Measurements from ENCODE around the gene TCF7L2. TPM values are rescaled to one million over a fixed set of nuclear protein-coding genes. Genes with fewer than 3 reads are reported as not detected.

The TCF7L2 gene
- total and polyA plus RNA-seq, 2 donors, result 1.4 to 11.1 TPM

- Histone ChIP-seq H3K27ac (ENCODE audit: low read depth in 1 of 2, low read length in 1 of 2) (no peak overlapping the region), H3K4me1 (ENCODE audit: control insufficient read depth in 2 of 2, insufficient read depth in 2 of 2, low read length in 2 of 2) (peaks cover 0 to 5% of the 10 kb centered on the region in 2 donors)
- WGBS, result 96% methylated on average over 4 of the region's 4 CpGs
Observed at GRCh38 chr10:112999102-112999501, 49.1 kb downstream of the TCF7L2 start.

DNA sequence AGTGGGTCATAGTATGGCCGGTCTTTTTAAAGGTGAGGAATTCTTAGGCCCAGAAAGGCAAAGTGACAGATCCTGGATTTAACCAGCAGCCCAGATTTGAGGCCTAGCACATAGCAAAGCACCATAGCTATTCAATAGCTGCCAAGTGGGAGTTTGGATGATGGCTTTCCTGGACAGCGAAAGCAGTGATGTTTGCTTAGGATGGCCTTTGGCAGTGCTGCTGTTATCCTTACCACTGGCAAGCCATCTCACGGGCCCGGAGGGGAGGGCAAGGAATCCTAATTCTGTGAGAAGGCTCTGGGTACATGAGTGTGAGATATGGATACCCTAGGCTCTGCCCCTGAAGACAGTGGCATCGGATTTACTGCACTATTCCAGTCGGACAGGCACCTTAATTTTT lies 50.4 kb downstream of the TCF7L2 start:
- H3K27me3 ChIP-seq (ENCODE audit: control insufficient read depth in 2 of 2, insufficient read depth in 1 of 2, low read length in 1 of 2), result peaks cover 3 to 4% of the 10 kb centered on the region in 2 donors
- peaks cover 0 to 5% of the 10 kb centered on the region in 2 donors for H3K4me1 ChIP-seq (ENCODE audit: control insufficient read depth in 2 of 2, insufficient read depth in 2 of 2, low read length in 2 of 2)
- WGBS, result 98% methylated on average over 6 of the region's 6 CpGs
- H3K9me3 ChIP-seq (ENCODE audit: control insufficient read depth in 2 of 2, insufficient read depth in 1 of 2, low read length in 1 of 2), result no peaks in the 10 kb centered on the region
- no peaks in the 10 kb centered on the region for H3K36me3 ChIP-seq (ENCODE audit: control insufficient read depth in 2 of 2, insufficient read depth in 2 of 2, low read length in 1 of 2)
- H3K4me3 ChIP-seq (ENCODE audit: low read length in 2 of 2), result no peak overlapping the region
- H3K27ac ChIP-seq (ENCODE audit: low read depth in 1 of 2, low read length in 1 of 2), result peak overlapping the region in 1 of 2 donors; percentile 3
- no peak for DNase-seq (ENCODE audit: low read depth in 6 of 9, low spot score in 9 of 9)

More at GRCh38 chr10:112999102-112999501, 49.1 kb downstream of the TCF7L2 start:
- no peaks in the 10 kb centered on the region for H3K9me3 ChIP-seq (ENCODE audit: control insufficient read depth in 2 of 2, insufficient read depth in 1 of 2, low read length in 1 of 2)
- no peak for DNase-seq (ENCODE audit: low read depth in 6 of 9, low spot score in 9 of 9)
- H3K4me3 ChIP-seq (ENCODE audit: low read length in 2 of 2), result no peak overlapping the region
- peaks cover 0 to 2% of the 10 kb centered on the region in 2 donors for H3K27me3 ChIP-seq (ENCODE audit: control insufficient read depth in 2 of 2, insufficient read depth in 1 of 2, low read length in 1 of 2)
- no peaks in the 10 kb centered on the region for H3K36me3 ChIP-seq (ENCODE audit: control insufficient read depth in 2 of 2, insufficient read depth in 2 of 2, low read length in 1 of 2)

DNA sequence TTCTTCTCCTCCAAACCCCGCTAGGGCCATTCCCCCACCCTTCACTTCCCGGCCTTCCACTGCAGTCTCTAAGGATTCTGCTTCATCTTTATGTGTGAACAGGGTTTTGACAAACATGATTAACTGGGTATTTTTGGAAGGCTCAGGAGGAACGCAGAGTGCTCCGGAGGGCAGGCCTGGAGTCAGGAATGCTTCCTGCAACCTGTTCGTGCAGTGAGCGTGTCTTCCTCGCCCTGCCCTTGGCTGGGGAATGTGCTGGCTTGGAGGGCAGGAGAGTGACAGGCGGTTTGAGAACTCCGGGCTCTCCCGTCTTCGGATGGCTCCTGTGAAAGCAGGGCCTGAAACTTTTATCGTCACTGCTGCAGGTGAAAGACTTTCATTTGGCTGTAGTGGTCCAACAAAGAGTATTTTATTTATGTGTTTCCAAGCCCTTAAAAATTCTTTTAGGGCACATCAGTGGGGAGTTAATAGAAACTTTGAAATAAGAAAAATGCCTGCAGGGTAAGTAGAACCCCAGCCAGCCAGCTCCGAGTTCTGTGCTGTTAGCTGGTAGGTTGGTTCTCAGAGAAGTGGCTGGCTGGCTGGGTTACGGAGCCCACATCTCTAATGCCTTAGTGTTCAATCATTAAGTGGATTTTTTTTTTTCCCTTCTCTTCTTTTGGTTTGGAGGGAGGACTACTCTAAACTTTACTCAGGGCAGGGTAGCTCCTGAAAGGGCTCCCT lies 51.0 kb downstream of the TCF7L2 start:
- Histone ChIP-seq H3K27me3 (ENCODE audit: control insufficient read depth in 2 of 2, insufficient read depth in 1 of 2, low read length in 1 of 2) (peaks cover 4 to 5% of the 10 kb centered on the region in 2 donors), H3K36me3 (ENCODE audit: control insufficient read depth in 2 of 2, insufficient read depth in 2 of 2, low read length in 1 of 2) (no peaks in the 10 kb centered on the region), H3K4me1 (ENCODE audit: control insufficient read depth in 2 of 2, insufficient read depth in 2 of 2, low read length in 2 of 2) (peaks cover 0 to 7% of the 10 kb centered on the region in 2 donors), H3K27ac (ENCODE audit: low read depth in 1 of 2, low read length in 1 of 2) (no peak overlapping the region), H3K4me3 (ENCODE audit: low read length in 2 of 2) (no peak overlapping the region), H3K9me3 (ENCODE audit: control insufficient read depth in 2 of 2, insufficient read depth in 1 of 2, low read length in 1 of 2) (no peaks in the 10 kb centered on the region)
- WGBS, result 95% methylated on average over 14 of the region's 14 CpGs
- DNase-seq (ENCODE audit: low read depth in 6 of 9, low spot score in 9 of 9), result no peak

DNA sequence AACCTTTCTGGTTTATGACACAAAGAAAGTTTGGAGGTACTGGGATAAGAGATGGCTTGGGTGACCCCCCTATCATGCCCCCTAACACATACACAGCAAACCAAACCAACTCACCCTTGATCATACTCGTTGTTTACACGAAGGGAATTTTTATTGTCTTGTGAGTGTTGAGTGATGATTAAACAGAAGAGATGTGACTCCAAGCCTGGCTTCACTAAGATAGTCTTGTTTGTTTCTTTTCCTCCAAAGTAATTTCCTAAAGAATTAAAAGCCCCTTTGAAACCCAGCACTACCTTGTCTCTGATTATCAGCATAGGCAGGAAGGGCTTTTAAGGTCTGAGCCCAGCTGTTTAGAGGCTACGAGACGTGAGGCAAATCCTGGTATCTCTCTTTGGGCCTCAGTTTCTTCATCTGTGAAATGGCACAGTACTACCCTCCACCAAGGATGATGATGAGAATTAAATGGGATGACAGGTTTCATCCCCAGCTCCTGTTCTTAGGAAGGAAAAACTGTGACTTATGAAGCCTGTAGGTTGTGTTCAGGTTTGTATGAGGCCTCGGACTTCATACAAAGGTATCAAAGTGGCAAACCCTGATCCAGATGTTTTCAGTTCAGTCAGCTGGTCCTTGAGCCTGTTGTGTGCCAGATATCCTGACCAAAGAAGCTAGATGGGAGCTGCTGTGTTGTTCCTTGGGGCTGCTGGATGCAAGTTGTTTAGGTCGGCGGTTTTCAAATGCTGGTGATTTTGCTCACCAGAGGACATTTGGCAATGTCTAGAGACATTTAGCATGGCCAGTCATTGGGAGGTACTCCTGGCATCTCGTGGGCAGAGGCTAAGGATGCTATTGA lies 51.8 kb downstream of the TCF7L2 start:
- peaks cover 4 to 12% of the 10 kb centered on the region in 2 donors for H3K27me3 ChIP-seq (ENCODE audit: control insufficient read depth in 2 of 2, insufficient read depth in 1 of 2, low read length in 1 of 2)
- H3K4me1 ChIP-seq (ENCODE audit: control insufficient read depth in 2 of 2, insufficient read depth in 2 of 2, low read length in 2 of 2), result peaks cover 6 to 15% of the 10 kb centered on the region in 2 donors
- no peaks in the 10 kb centered on the region for H3K9me3 ChIP-seq (ENCODE audit: control insufficient read depth in 2 of 2, insufficient read depth in 1 of 2, low read length in 1 of 2)
- WGBS, result 96% methylated on average over 8 of the region's 8 CpGs
- no peak for DNase-seq (ENCODE audit: low read depth in 6 of 9, low spot score in 9 of 9)
- no peak overlapping the region for H3K4me3 ChIP-seq (ENCODE audit: low read length in 2 of 2)
- H3K27ac ChIP-seq (ENCODE audit: low read depth in 1 of 2, low read length in 1 of 2), result no peak overlapping the region
- H3K36me3 ChIP-seq (ENCODE audit: control insufficient read depth in 2 of 2, insufficient read depth in 2 of 2, low read length in 1 of 2), result no peaks in the 10 kb centered on the region

- H3K4me1 ChIP-seq (ENCODE audit: control insufficient read depth in 2 of 2, insufficient read depth in 2 of 2, low read length in 2 of 2), result peaks cover 11 to 21% of the 10 kb centered on the region in 2 donors
- H3K36me3 ChIP-seq (ENCODE audit: control insufficient read depth in 2 of 2, insufficient read depth in 2 of 2, low read length in 1 of 2), result no peaks in the 10 kb centered on the region
- H3K27me3 ChIP-seq (ENCODE audit: control insufficient read depth in 2 of 2, insufficient read depth in 1 of 2, low read length in 1 of 2), result peaks cover 4 to 12% of the 10 kb centered on the region in 2 donors
- no peaks in the 10 kb centered on the region for H3K9me3 ChIP-seq (ENCODE audit: control insufficient read depth in 2 of 2, insufficient read depth in 1 of 2, low read length in 1 of 2)
- H3K27ac ChIP-seq (ENCODE audit: low read depth in 1 of 2, low read length in 1 of 2), result no peak overlapping the region
- WGBS, result 96% methylated on average over 1 of the region's 1 CpG
- H3K4me3 ChIP-seq (ENCODE audit: low read length in 2 of 2), result no peak overlapping the region
- no peak for DNase-seq (ENCODE audit: low read depth in 6 of 9, low spot score in 9 of 9)
Observed at GRCh38 chr10:113002449-113002777, 52.4 kb downstream of the TCF7L2 start.

DNA sequence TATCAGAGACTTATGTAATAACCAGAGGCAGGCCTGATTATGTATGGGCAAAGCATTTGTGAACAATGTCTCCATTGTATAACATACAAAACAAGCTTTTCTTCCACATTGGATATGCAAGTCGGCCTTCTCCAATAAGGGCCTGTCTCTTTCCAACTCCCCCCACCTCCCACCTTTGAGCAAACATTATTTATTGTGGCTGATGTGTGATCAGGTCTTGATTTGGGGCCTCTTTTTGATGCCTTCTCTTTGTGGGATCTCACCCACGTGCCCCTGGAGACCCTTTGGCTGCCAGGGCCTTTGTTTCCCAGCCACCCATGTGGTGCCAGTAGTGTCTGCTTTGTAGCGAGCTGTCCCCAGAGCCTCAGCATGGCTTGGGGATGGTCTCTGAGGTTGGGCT lies 53.0 kb downstream of the TCF7L2 start:
- Histone ChIP-seq H3K27me3 (ENCODE audit: control insufficient read depth in 2 of 2, insufficient read depth in 1 of 2, low read length in 1 of 2) (peaks cover 4 to 12% of the 10 kb centered on the region in 2 donors), H3K4me3 (ENCODE audit: low read length in 2 of 2) (no peak overlapping the region), H3K4me1 (ENCODE audit: control insufficient read depth in 2 of 2, insufficient read depth in 2 of 2, low read length in 2 of 2) (peaks cover 18 to 28% of the 10 kb centered on the region in 2 donors), H3K9me3 (ENCODE audit: control insufficient read depth in 2 of 2, insufficient read depth in 1 of 2, low read length in 1 of 2) (no peaks in the 10 kb centered on the region), H3K27ac (ENCODE audit: low read depth in 1 of 2, low read length in 1 of 2) (no peak overlapping the region), H3K36me3 (ENCODE audit: control insufficient read depth in 2 of 2, insufficient read depth in 2 of 2, low read length in 1 of 2) (no peaks in the 10 kb centered on the region)
- no peak for DNase-seq (ENCODE audit: low read depth in 6 of 9, low spot score in 9 of 9)
- WGBS, result 96% methylated on average over 3 of the region's 3 CpGs

DNA sequence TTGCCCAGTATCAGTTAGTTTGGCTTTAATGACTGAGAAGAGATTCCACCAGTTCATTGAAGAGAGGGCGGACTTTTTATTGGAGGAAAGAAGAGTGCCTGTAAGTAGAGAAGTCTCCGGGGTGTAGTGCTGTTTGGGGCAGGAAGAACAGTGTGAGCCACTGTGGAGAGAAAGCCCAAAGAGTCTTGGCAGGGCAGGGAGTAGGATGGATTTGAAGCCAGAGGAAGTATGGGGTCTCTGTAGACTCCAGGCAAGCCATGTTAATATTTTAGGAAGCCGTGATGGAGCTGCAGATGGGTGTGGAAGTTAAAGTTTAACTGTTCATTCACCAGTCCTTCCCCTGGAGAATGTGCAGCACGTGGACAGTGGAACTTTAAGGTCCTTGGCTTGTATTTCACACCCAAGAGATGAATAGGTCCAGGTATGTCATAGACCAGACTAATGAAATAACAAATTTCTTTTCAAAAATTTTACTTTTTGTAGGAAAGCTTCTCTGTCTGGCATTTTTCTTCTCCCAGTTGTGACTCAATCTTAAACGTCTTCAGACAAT lies 54.1 kb downstream of the TCF7L2 start:
- no peaks in the 10 kb centered on the region for H3K36me3 ChIP-seq (ENCODE audit: control insufficient read depth in 2 of 2, insufficient read depth in 2 of 2, low read length in 1 of 2)
- DNase-seq (ENCODE audit: low read depth in 6 of 9, low spot score in 9 of 9), result no peak
- 93% methylated on average over 5 of the region's 5 CpGs for whole genome bisulfite sequencing
- no peak overlapping the region for H3K4me3 ChIP-seq (ENCODE audit: low read length in 2 of 2)
- no peaks in the 10 kb centered on the region for H3K9me3 ChIP-seq (ENCODE audit: control insufficient read depth in 2 of 2, insufficient read depth in 1 of 2, low read length in 1 of 2)
- H3K27ac ChIP-seq (ENCODE audit: low read depth in 1 of 2, low read length in 1 of 2), result no peak overlapping the region
- peaks cover 8 to 12% of the 10 kb centered on the region in 2 donors for H3K27me3 ChIP-seq (ENCODE audit: control insufficient read depth in 2 of 2, insufficient read depth in 1 of 2, low read length in 1 of 2)
- peaks cover 18 to 31% of the 10 kb centered on the region in 2 donors for H3K4me1 ChIP-seq (ENCODE audit: control insufficient read depth in 2 of 2, insufficient read depth in 2 of 2, low read length in 2 of 2)

DNA sequence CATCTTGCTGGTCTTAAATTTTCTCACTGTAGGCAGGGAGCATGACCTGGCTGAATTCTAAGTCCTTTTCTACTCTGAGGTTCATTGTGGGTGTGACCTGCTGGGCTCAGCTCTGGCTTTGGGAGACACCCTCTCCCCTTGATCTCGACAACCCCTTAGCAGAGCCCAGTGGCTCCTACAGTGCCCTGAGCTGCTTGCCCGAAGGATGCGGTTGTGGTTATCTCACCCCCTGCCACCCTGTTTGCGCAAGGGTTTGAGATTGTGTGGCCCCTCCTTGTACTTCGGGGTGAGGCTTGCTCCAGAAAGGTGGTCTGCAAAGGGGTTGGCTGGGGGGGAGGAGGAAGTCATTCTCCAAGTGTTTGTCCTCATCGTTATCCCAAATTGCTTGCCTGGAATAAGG lies 55.3 kb downstream of the TCF7L2 start:
- WGBS, result 89% methylated on average over 6 of the region's 6 CpGs
- DNase-seq (ENCODE audit: low read depth in 6 of 9, low spot score in 9 of 9), result no peak
- H3K9me3 ChIP-seq (ENCODE audit: control insufficient read depth in 2 of 2, insufficient read depth in 1 of 2, low read length in 1 of 2), result no peaks in the 10 kb centered on the region
- peaks cover 18 to 27% of the 10 kb centered on the region in 2 donors for H3K4me1 ChIP-seq (ENCODE audit: control insufficient read depth in 2 of 2, insufficient read depth in 2 of 2, low read length in 2 of 2)
- H3K36me3 ChIP-seq (ENCODE audit: control insufficient read depth in 2 of 2, insufficient read depth in 2 of 2, low read length in 1 of 2), result no peaks in the 10 kb centered on the region
- H3K27me3 ChIP-seq (ENCODE audit: control insufficient read depth in 2 of 2, insufficient read depth in 1 of 2, low read length in 1 of 2), result peaks cover 8 to 12% of the 10 kb centered on the region in 2 donors
- H3K27ac ChIP-seq (ENCODE audit: low read depth in 1 of 2, low read length in 1 of 2), result no peak overlapping the region
- no peak overlapping the region for H3K4me3 ChIP-seq (ENCODE audit: low read length in 2 of 2)
